Measurements from ENCODE around the gene ALDOA. TPM values are rescaled to one million over a fixed set of nuclear protein-coding genes. Genes with fewer than 3 reads are reported as not detected.

The ALDOA gene
- total RNA-seq, 2 donors from 2014 or later = 569 to 841 TPM

GRCh38 chr16:30095166-30096078 is 29.9 kb downstream of the ALDOA start:
- Histone ChIP-seq H3K36me3 (peaks cover 12% of the 10 kb centered on the region), H3K9me3 (peaks cover 13% of the 10 kb centered on the region), H3K27ac (peak overlapping the region; percentile 91 to 92), H3K4me3 (peak overlapping the region; percentile 88), H3K4me1 (ENCODE audit: control insufficient read depth in 1 of 2, low read depth in 2 of 2) (peaks cover 24 to 54% of the 10 kb centered on the region in 2 donors), H3K27me3 (replicated peaks; ENCODE audit: insufficient read depth) (no peaks in the 10 kb centered on the region)
- ATAC-seq (ENCODE audit: insufficient number of reproducible peaks, low FRiP score, low read depth) (no peak), DNase-seq (ENCODE audit: low spot score) (no peak)
- TF ChIP-seq CTCF (IDR thresholded peaks at IDR 0.05) = no peak

- peak; percentile 46 for ATAC-seq (ENCODE audit: insufficient number of reproducible peaks, low FRiP score, low read depth)
- no peak for TF ChIP-seq CTCF (IDR thresholded peaks at IDR 0.05)
These were observed 30.7 kb downstream of the ALDOA start, which contains the start of gene YPEL3 for GRCh38 chr16:30096105-30096861. TSS of gene YPEL3 (minus strand) at chr16:30096213. CDS start at chr16:30095482, 731 bp downstream.

GRCh38 chr16:30096862-30097563 is 31.5 kb downstream of the ALDOA start:
- peaks cover 12% of the 10 kb centered on the region for H3K36me3 ChIP-seq
- no peaks in the 10 kb centered on the region for H3K27me3 ChIP-seq (replicated peaks; ENCODE audit: insufficient read depth)
- peaks cover 22 to 43% of the 10 kb centered on the region in 2 donors for H3K4me1 ChIP-seq (ENCODE audit: control insufficient read depth in 1 of 2, low read depth in 2 of 2)
- ATAC-seq (ENCODE audit: insufficient number of reproducible peaks, low FRiP score, low read depth) (no peak), DNase-seq (ENCODE audit: low spot score) (no peak)
- H3K4me3 ChIP-seq = peak overlapping the region; percentile 88
- H3K27ac ChIP-seq = peak overlapping the region; percentile 56 to 91
- TF ChIP-seq CTCF (IDR thresholded peaks at IDR 0.05) = no peak
- H3K9me3 ChIP-seq = peaks cover 13% of the 10 kb centered on the region

More at GRCh38 chr16:30096105-30096861, 30.7 kb downstream of the ALDOA start, which contains the start of gene YPEL3:
- Histone ChIP-seq H3K9me3 (peaks cover 13% of the 10 kb centered on the region), H3K27ac (peak within 1 kb of the TSS; percentile 91 to 92), H3K27me3 (replicated peaks; ENCODE audit: insufficient read depth) (no peaks in the 10 kb centered on the region), H3K4me3 (peak within 1 kb of the TSS; percentile 88), H3K36me3 (peaks cover 12% of the 10 kb centered on the region), H3K4me1 (ENCODE audit: control insufficient read depth in 1 of 2, low read depth in 2 of 2) (peaks cover 22 to 47% of the 10 kb centered on the region in 2 donors)
- DNase-seq (ENCODE audit: low spot score) = peak; percentile 48

GRCh38 chr16:30104090-30104489 is 38.5 kb downstream of the ALDOA start:
- no peak overlapping the region for H3K27ac ChIP-seq
- H3K27me3 ChIP-seq (replicated peaks; ENCODE audit: insufficient read depth) = no peaks in the 10 kb centered on the region
- no peak overlapping the region for H3K4me3 ChIP-seq
- ATAC-seq (ENCODE audit: insufficient number of reproducible peaks, low FRiP score, low read depth) (no peak), DNase-seq (ENCODE audit: low spot score) (no peak)
- H3K36me3 ChIP-seq = peaks cover 21% of the 10 kb centered on the region
- H3K4me1 ChIP-seq (ENCODE audit: control insufficient read depth in 1 of 2, low read depth in 2 of 2) = no peaks in the 10 kb centered on the region
- no peaks in the 10 kb centered on the region for H3K9me3 ChIP-seq
- TF ChIP-seq CTCF (IDR thresholded peaks at IDR 0.05) = no peak
